K562 (cell line): ENCODE measurements around the gene IL18RAP. TPM values are rescaled to one million over a fixed set of nuclear protein-coding genes. Genes with fewer than 3 reads are reported as not detected.
A peak's percentile ranks its signal among the peaks of the same experiment; 100 is the strongest.

Experiments
- FOXA3 ChIP-seq, 2 experiments: fragments of 450-650 bp in 1 of 2; sonication (generic) in 1 of 2; formaldehyde crosslinking; IDR thresholded peaks in 1 of 2; conservative IDR thresholded peaks in 1 of 2; 2 replicates each; pipeline versions ENCODE4 v1.4.0 to v1.8.0; 2020 to 2022; ENCODE audit warnings: mild to moderate bottlenecking in 2 of 2, missing genetic modification reagents in 1 of 2
- GABPA ChIP-seq: fragments of 200-800 bp; sonication (Bioruptor generic); conservative IDR thresholded peaks from 2 replicates; pipeline ENCODE4 v1.6.1; 2016; ENCODE audit warnings: low read depth, missing genetic modification characterization, missing compliant biosample characterization
- HLTF ChIP-seq: fragments of 450-650 bp; IDR thresholded peaks from 2 replicates; pipeline ENCODE4 v1.6.1; 2016
- IFI16 ChIP-seq: fragments of 250-450 bp; sonication (Bioruptor Pico); IDR thresholded peaks from 2 replicates; pipeline ENCODE4 v2.1.2; 2022; ENCODE audit warnings: mild to moderate bottlenecking, inconsistent platforms
- LARP7 ChIP-seq: fragments of 450-650 bp; IDR thresholded peaks from 2 replicates; pipeline ENCODE4 v1.6.1; 2016
- NFIX ChIP-seq: fragments of 250-450 bp; sonication (Bioruptor Pico); IDR thresholded peaks from 2 replicates; pipeline ENCODE4 v1.4.0; 2020; ENCODE audit warnings: low read depth, mild to moderate bottlenecking, moderate library complexity
- POLR2AphosphoS5 ChIP-seq: IDR thresholded peaks from 2 replicates; pipeline ENCODE4 v1.6.1; 2011; ENCODE audit warnings: mild to moderate bottlenecking, low read depth, low read length, moderate library complexity; ENCODE audit not compliant: control insufficient read depth, insufficient read depth
- ZNF121 ChIP-seq: sonication (generic); formaldehyde crosslinking; conservative IDR thresholded peaks from 2 replicates; pipeline ENCODE4 v1.8.0; 2022; ENCODE audit warnings: missing genetic modification reagents
- ZNF23 ChIP-seq: fragments of 250-450 bp; sonication (Bioruptor Pico); IDR thresholded peaks from 2 replicates; pipeline ENCODE4 v1.4.0; 2020; ENCODE audit warnings: mild to moderate bottlenecking
- polyA plus RNA-seq, 8 experiments: library from polyadenylated mRNA; depleted of rRNA in 4 of 8; stranded (reverse) in 5 of 8; unstranded in 3 of 8; fragments of >200 nt; fragmentation: Nextera tagmentation in 2 of 8; fragmentation: Illumina TruSeq in 1 of 8; extraction: Ambion mirVana in 2 of 8; extraction: Trizol in 1 of 8; gene quantifications; 2 replicates each; pipeline versions ENCODE4 v1.2.1 to v1.2.3, GENCODE V29; 2011 to 2014; ENCODE audit warnings: inconsistent platforms in 1 of 8, missing spikeins in 1 of 8
- total RNA-seq, 7 experiments: library from RNA; depleted of rRNA in 6 of 7; stranded (reverse); fragments of >200 nt in 6 of 7; fragmentation: Illumina TruSeq in 2 of 7; extraction: Trizol in 2 of 7; gene quantifications; 2 replicates each; pipeline versions ENCODE4 v1.2.1 to v1.2.3, GENCODE V29; 2011 to 2021; ENCODE audit warnings: low replicate concordance in 1 of 7
- TF ChIP-seq, protein P1 (sequence below), 2 experiments: fragments of 450-650 bp; formaldehyde crosslinking in 1 of 2; IDR thresholded peaks; 2 replicates each; pipeline versions ENCODE4 v1.4.0 to v1.6.1; 2014 to 2020; ENCODE audit warnings: mild to moderate bottlenecking in 2 of 2, borderline replicate concordance in 1 of 2, low read depth in 1 of 2
- TF ChIP-seq, protein P2 (sequence below): sonication (generic); formaldehyde crosslinking; IDR thresholded peaks from 2 replicates; pipeline ENCODE4 v1.8.0; 2023; ENCODE audit warnings: mild to moderate bottlenecking, missing genetic modification reagents
- TF ChIP-seq, protein P3 (sequence below): sonication (generic); formaldehyde crosslinking; IDR thresholded peaks from 2 replicates; pipeline ENCODE4 v1.8.0; 2022; ENCODE audit warnings: mild to moderate bottlenecking, missing genetic modification reagents

The IL18RAP gene
- total and polyA plus RNA-seq, 9 of the 15 experiments (the other 6 are each of a cell fraction or from before 2014, with no cell fraction given): 1.1 to 20.5 (median 5.8) TPM

- TF ChIP-seq, protein P1, sequence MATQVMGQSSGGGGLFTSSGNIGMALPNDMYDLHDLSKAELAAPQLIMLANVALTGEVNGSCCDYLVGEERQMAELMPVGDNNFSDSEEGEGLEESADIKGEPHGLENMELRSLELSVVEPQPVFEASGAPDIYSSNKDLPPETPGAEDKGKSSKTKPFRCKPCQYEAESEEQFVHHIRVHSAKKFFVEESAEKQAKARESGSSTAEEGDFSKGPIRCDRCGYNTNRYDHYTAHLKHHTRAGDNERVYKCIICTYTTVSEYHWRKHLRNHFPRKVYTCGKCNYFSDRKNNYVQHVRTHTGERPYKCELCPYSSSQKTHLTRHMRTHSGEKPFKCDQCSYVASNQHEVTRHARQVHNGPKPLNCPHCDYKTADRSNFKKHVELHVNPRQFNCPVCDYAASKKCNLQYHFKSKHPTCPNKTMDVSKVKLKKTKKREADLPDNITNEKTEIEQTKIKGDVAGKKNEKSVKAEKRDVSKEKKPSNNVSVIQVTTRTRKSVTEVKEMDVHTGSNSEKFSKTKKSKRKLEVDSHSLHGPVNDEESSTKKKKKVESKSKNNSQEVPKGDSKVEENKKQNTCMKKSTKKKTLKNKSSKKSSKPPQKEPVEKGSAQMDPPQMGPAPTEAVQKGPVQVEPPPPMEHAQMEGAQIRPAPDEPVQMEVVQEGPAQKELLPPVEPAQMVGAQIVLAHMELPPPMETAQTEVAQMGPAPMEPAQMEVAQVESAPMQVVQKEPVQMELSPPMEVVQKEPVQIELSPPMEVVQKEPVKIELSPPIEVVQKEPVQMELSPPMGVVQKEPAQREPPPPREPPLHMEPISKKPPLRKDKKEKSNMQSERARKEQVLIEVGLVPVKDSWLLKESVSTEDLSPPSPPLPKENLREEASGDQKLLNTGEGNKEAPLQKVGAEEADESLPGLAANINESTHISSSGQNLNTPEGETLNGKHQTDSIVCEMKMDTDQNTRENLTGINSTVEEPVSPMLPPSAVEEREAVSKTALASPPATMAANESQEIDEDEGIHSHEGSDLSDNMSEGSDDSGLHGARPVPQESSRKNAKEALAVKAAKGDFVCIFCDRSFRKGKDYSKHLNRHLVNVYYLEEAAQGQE (IDR thresholded peaks at IDR 0.05; ENCODE audit: borderline replicate concordance): peak; percentile 85
- TF ChIP-seq, protein P1 (CRISPR knock-in tag; IDR thresholded peaks at IDR 0.05; ENCODE audit: low read depth): no peak
- no peak for TF ChIP-seq ZNF121 (CRISPR knock-in tag)
- no peak for TF ChIP-seq NFIX (CRISPR knock-in tag)
- TF ChIP-seq, protein P2, sequence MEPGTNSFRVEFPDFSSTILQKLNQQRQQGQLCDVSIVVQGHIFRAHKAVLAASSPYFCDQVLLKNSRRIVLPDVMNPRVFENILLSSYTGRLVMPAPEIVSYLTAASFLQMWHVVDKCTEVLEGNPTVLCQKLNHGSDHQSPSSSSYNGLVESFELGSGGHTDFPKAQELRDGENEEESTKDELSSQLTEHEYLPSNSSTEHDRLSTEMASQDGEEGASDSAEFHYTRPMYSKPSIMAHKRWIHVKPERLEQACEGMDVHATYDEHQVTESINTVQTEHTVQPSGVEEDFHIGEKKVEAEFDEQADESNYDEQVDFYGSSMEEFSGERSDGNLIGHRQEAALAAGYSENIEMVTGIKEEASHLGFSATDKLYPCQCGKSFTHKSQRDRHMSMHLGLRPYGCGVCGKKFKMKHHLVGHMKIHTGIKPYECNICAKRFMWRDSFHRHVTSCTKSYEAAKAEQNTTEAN (CRISPR knock-in tag): no peak
- TF ChIP-seq GABPA (tag): 0 out of 2 replicates have a peak, but pooled peaks have one; percentile 19
- TF ChIP-seq, protein P3, sequence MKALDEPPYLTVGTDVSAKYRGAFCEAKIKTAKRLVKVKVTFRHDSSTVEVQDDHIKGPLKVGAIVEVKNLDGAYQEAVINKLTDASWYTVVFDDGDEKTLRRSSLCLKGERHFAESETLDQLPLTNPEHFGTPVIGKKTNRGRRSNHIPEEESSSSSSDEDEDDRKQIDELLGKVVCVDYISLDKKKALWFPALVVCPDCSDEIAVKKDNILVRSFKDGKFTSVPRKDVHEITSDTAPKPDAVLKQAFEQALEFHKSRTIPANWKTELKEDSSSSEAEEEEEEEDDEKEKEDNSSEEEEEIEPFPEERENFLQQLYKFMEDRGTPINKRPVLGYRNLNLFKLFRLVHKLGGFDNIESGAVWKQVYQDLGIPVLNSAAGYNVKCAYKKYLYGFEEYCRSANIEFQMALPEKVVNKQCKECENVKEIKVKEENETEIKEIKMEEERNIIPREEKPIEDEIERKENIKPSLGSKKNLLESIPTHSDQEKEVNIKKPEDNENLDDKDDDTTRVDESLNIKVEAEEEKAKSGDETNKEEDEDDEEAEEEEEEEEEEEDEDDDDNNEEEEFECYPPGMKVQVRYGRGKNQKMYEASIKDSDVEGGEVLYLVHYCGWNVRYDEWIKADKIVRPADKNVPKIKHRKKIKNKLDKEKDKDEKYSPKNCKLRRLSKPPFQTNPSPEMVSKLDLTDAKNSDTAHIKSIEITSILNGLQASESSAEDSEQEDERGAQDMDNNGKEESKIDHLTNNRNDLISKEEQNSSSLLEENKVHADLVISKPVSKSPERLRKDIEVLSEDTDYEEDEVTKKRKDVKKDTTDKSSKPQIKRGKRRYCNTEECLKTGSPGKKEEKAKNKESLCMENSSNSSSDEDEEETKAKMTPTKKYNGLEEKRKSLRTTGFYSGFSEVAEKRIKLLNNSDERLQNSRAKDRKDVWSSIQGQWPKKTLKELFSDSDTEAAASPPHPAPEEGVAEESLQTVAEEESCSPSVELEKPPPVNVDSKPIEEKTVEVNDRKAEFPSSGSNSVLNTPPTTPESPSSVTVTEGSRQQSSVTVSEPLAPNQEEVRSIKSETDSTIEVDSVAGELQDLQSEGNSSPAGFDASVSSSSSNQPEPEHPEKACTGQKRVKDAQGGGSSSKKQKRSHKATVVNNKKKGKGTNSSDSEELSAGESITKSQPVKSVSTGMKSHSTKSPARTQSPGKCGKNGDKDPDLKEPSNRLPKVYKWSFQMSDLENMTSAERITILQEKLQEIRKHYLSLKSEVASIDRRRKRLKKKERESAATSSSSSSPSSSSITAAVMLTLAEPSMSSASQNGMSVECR (CRISPR knock-in tag): no peak
- TF ChIP-seq FOXA3 (CRISPR knock-in tag; conservative IDR thresholded peaks at IDR 0.05 in 1 of 2, IDR thresholded peaks at IDR 0.05 in 1 of 2): no peak
- no peak for TF ChIP-seq POLR2AphosphoS5
- TF ChIP-seq LARP7: no peak
- no peak for TF ChIP-seq HLTF
- TF ChIP-seq ZNF23 (CRISPR knock-in tag): no peak
- TF ChIP-seq IFI16 (CRISPR knock-in tag): no peak
Observed at GRCh38 chr2:102442967-102443828, 20.2 kb downstream of the IL18RAP start (continued).
